Smooth muscle cell (in vitro differentiated cells): ENCODE results near the gene PIK3R1. TPM values are rescaled to one million over a fixed set of nuclear protein-coding genes. Genes with fewer than 3 reads are reported as not detected.

Source experiments
- DNase-seq: peaks from one replicate; lab custom pipeline; 2025; ENCODE audit not compliant: unreplicated experiment; lab: John Stamatoyannopoulos, UW
- H2AFZ ChIP-seq: fragments of 200-600 bp; sonication (generic); 2 replicates; pipeline ENCODE4 v1.6.0; 2016; ENCODE audit warnings: antibody characterized with exemption, low read depth, mild to moderate bottlenecking
- H3F3A ChIP-seq: fragments of 200-600 bp; sonication (generic); 2 replicates; pipeline ENCODE4 v1.6.0; 2017; ENCODE audit warnings: antibody characterized with exemption, low read depth
- H3K27ac ChIP-seq: fragments of 200-600 bp; sonication (generic); 2 replicates; pipeline ENCODE4 v1.5.1; 2016; ENCODE audit warnings: low read depth, mild to moderate bottlenecking
- H3K27me3 ChIP-seq: fragments of 200-600 bp; sonication (generic); 2 replicates; pipeline ENCODE4 v1.6.1; 2016; ENCODE audit warnings: low read depth, mild to moderate bottlenecking
- H3K36me3 ChIP-seq: fragments of 200-600 bp; sonication (generic); 2 replicates; pipeline ENCODE4 v1.5.1; 2016; ENCODE audit warnings: low read depth
- H3K4me1 ChIP-seq: fragments of 200-600 bp; sonication (generic); 2 replicates; pipeline ENCODE4 v1.5.1; 2016; ENCODE audit warnings: low read depth
- H3K4me2 ChIP-seq: fragments of 200-600 bp; sonication (generic); 2 replicates; pipeline ENCODE4 v1.6.0; 2016; ENCODE audit warnings: mild to moderate bottlenecking
- H3K4me3 ChIP-seq: fragments of 200-600 bp; sonication (generic); 2 replicates; pipeline ENCODE4 v1.5.1; 2016; ENCODE audit warnings: mild to moderate bottlenecking
- H3K79me2 ChIP-seq: fragments of 200-600 bp; sonication (generic); 2 replicates; pipeline ENCODE4 v1.6.0; 2016; ENCODE audit warnings: low read depth, mild to moderate bottlenecking
- H3K9ac ChIP-seq: fragments of 200-600 bp; sonication (generic); 2 replicates; pipeline ENCODE4 v1.6.0; 2016; ENCODE audit warnings: low read depth
- H3K9me3 ChIP-seq: fragments of 200-600 bp; sonication (generic); replicated peaks from 2 replicates; pipeline ENCODE4 v1.5.1; 2016; ENCODE audit warnings: low read depth
- H4K20me1 ChIP-seq: fragments of 200-600 bp; sonication (generic); 2 replicates; pipeline ENCODE4 v1.6.0; 2016; ENCODE audit warnings: low read depth
- WGBS: methylation state at CpG from one replicate; pipeline ENCODE4 v1.1.7; 2016; ENCODE audit warnings: low lambda C conversion rate; 5-methylcytosine and 5-hydroxymethylcytosine counted together
- polyA plus RNA-seq: library from polyadenylated mRNA; unstranded; fragments of >200 nt; fragmentation: Nextera tagmentation; extraction: Ambion mirVana; gene quantifications from 2 replicates; pipeline ENCODE4 v1.2.1, GENCODE V29; 2016
- total RNA-seq: library from RNA; depleted of rRNA; stranded (reverse); fragments of >200 nt; gene quantifications from 2 replicates; pipeline ENCODE4 v1.2.3, GENCODE V29; 2014
- TF ChIP-seq, protein P1 (sequence below): fragments of 200-600 bp; sonication (generic); IDR thresholded peaks from 2 replicates; pipeline ENCODE4 v1.5.1; 2017; ENCODE audit warnings: borderline replicate concordance, mild to moderate bottlenecking, antibody characterized with exemption; ENCODE audit not compliant: insufficient read depth, poor library complexity, severe bottlenecking

Gene PIK3R1
- total and polyA plus RNA-seq, 2 experiments from 2014 or later: 5.3 to 63.6 TPM

DNA sequence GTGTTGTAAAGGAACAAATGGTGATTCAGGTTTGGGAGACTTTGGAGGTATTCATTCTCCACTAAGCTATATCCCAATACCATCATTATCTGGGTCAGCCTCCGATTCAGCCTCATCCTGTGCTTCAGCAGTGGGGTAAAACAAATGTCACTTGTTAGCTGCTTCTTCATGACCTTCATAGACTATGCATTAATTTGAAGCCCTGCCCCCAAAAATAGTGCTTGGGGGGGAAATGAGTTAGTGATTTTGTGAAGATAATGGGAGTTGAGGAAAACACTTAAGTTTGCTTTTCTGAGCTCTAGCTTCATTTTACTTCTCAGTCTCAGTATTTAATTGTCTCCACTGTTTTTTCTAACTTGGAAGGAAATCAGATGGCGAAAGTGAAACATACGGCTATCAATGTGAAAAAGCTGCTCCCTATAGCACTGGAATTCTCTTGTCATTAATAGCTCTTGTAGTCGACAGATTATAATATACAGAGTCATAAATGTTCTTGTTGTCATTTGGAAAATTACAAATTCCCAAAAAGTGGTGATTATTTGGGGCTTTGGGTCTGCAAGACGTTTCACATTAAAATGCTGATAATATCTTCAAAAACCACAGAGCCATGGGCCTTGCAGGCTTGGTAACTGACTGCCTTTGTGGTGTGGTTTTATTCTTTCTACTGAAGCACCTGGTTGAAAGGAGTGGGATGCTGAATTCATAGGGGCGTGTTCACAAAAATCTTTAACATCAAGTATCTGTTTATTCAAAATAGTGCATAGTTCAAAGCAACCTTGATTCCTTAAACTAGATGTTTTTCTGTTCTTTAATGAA, 40.0 kb downstream of the PIK3R1 start:
- WGBS: 62% methylated on average over 6 of the region's 6 CpGs
- H3K27me3 ChIP-seq: no peaks in the 10 kb centered on the region
- no peak overlapping the region for H2AFZ ChIP-seq
- TF ChIP-seq, protein P1, sequence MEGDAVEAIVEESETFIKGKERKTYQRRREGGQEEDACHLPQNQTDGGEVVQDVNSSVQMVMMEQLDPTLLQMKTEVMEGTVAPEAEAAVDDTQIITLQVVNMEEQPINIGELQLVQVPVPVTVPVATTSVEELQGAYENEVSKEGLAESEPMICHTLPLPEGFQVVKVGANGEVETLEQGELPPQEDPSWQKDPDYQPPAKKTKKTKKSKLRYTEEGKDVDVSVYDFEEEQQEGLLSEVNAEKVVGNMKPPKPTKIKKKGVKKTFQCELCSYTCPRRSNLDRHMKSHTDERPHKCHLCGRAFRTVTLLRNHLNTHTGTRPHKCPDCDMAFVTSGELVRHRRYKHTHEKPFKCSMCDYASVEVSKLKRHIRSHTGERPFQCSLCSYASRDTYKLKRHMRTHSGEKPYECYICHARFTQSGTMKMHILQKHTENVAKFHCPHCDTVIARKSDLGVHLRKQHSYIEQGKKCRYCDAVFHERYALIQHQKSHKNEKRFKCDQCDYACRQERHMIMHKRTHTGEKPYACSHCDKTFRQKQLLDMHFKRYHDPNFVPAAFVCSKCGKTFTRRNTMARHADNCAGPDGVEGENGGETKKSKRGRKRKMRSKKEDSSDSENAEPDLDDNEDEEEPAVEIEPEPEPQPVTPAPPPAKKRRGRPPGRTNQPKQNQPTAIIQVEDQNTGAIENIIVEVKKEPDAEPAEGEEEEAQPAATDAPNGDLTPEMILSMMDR: no peak
- no peak overlapping the region for H3K4me3 ChIP-seq
- H3K9me3 ChIP-seq: no peaks in the 10 kb centered on the region
- H3K36me3 ChIP-seq: no peaks in the 10 kb centered on the region
- H3K27ac ChIP-seq: no peak overlapping the region
- DNase-seq: no peak
- peaks cover 28% of the 10 kb centered on the region for H4K20me1 ChIP-seq
- H3K4me1 ChIP-seq: peaks cover 17% of the 10 kb centered on the region
- peaks cover 24% of the 10 kb centered on the region for H3K79me2 ChIP-seq
- H3F3A ChIP-seq: no peaks in the 10 kb centered on the region
- no peak overlapping the region for H3K4me2 ChIP-seq
- no peak overlapping the region for H3K9ac ChIP-seq

DNA sequence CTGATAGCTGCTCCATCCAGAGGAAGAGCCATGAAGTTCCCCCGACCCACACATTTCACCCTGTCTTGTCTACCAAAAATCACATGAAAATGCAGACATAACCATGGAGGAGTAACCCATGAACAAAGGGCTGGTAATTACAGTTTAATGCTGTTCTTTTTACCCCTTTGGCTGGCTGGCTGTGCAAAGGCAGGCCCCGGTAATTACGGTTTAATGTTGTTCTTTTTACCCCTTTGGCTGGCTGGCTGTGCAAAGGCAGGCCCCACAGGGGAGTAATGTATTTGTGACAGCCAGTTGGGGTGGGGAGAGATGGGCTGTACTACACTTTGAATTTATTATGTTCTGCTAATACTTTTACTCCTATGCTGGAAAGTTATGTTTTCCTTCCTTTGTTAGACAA, 41.7 kb downstream of the PIK3R1 start:
- Histone ChIP-seq H3K4me2 (no peak overlapping the region), H3K79me2 (peaks cover 24% of the 10 kb centered on the region), H3F3A (no peaks in the 10 kb centered on the region), H4K20me1 (peaks cover 28% of the 10 kb centered on the region), H3K9me3 (no peaks in the 10 kb centered on the region), H3K36me3 (no peaks in the 10 kb centered on the region), H3K9ac (no peak overlapping the region), H3K4me1 (peaks cover 4% of the 10 kb centered on the region), H3K4me3 (no peak overlapping the region), H3K27me3 (no peaks in the 10 kb centered on the region), H2AFZ (no peak overlapping the region), H3K27ac (no peak overlapping the region)
- 89% methylated on average over 3 of the region's 3 CpGs for WGBS
- TF ChIP-seq, protein P1: no peak
- DNase-seq: no peak

DNA sequence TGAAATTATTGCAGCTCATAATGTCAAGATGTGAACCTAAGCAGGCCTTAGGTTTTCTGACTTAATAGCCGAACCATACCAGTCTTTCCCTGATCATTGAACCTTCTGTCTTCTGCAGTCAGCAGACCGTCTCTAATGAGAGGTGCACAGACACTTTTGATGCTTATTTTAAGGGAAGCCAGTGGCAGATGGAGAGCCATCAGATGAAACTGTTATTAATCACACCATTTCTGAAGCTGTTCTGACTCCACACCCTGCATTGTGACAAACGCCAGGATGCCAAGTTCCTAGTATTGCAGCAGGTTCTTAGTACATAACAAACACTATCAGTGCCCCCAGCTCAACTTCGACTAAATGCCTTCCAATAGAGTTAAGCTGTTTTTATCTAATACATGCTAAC, 43.0 kb downstream of the PIK3R1 start:
- Histone ChIP-seq H3K4me1 (no peaks in the 10 kb centered on the region), H3K4me2 (no peak overlapping the region), H3K9me3 (no peaks in the 10 kb centered on the region), H3K27ac (no peak overlapping the region), H3K27me3 (no peaks in the 10 kb centered on the region), H3K4me3 (no peak overlapping the region), H3K79me2 (peaks cover 18% of the 10 kb centered on the region), H3F3A (no peaks in the 10 kb centered on the region), H3K9ac (no peak overlapping the region), H2AFZ (no peak overlapping the region), H4K20me1 (peaks cover 20% of the 10 kb centered on the region), H3K36me3 (no peaks in the 10 kb centered on the region)
- 87% methylated on average over 4 of the region's 4 CpGs for WGBS
- DNase-seq: no peak
- TF ChIP-seq, protein P1: no peak

DNA sequence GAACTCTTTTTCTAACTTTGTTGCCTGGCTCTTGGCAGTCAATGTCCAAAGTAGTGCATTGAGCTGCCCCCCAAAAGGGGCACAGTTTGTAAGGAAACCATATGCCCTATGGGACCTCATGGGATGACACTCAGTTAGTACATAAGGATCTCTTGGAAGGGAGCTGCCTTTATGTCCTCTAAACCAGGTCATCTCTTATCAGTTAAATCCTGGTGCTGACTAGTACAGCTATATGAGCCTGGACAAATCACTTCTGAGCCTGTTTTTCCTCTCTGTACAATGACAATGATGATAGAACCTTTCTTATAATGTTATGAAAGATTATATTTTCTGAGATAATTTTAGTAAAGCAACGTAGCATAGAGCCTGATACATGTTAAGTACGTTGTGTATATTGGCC, 44.1 kb downstream of the PIK3R1 start:
- Histone ChIP-seq H3K9ac (no peak overlapping the region), H2AFZ (no peak overlapping the region), H3K4me3 (no peak overlapping the region), H3K27ac (no peak overlapping the region), H3K4me1 (no peaks in the 10 kb centered on the region), H3K4me2 (no peak overlapping the region), H3K36me3 (no peaks in the 10 kb centered on the region), H3K9me3 (no peaks in the 10 kb centered on the region), H3K79me2 (peaks cover 10% of the 10 kb centered on the region), H3K27me3 (no peaks in the 10 kb centered on the region), H3F3A (no peaks in the 10 kb centered on the region), H4K20me1 (peaks cover 19% of the 10 kb centered on the region)
- 77% methylated on average over 2 of the region's 2 CpGs for WGBS
- DNase-seq: no peak
- TF ChIP-seq, protein P1: no peak
